ENCODE results near the gene C16orf89.
"Not testable (repeated sequence)": the region's sequence is repeated elsewhere in the genome, so short reads cannot be mapped to it uniquely, and the experiment has no call there.

C16orf89 gene

GRCh38 chr16:5084802-5085201 lies 19.0 kb upstream of the C16orf89 start:
- in situ Hi-C loops (cut with HindIII; ENCODE audit: low sequenced_read_pairs), result not testable (repeated sequence)

- in situ Hi-C loops (cut with HindIII; ENCODE audit: low sequenced_read_pairs), result not testable (repeated sequence)
Observed at GRCh38 chr16:5084099-5084731, 18.5 kb upstream of the C16orf89 start.

GRCh38 chr16:5083646-5084045 lies 17.9 kb upstream of the C16orf89 start:
- in situ Hi-C loops (cut with HindIII; ENCODE audit: low sequenced_read_pairs), result not testable (repeated sequence)

GRCh38 chr16:5080996-5081395 lies 15.2 kb upstream of the C16orf89 start:
- in situ Hi-C loops (cut with HindIII; ENCODE audit: low sequenced_read_pairs), result not testable (repeated sequence)

GRCh38 chr16:5080461-5080860 lies 14.7 kb upstream of the C16orf89 start:
- in situ Hi-C loops (cut with HindIII; ENCODE audit: low sequenced_read_pairs), result not testable (repeated sequence)

GRCh38 chr16:5078626-5079025 lies 12.9 kb upstream of the C16orf89 start:
- in situ Hi-C loops (cut with HindIII; ENCODE audit: low sequenced_read_pairs), result no loop called here

GRCh38 chr16:5077304-5077703 lies 11.5 kb upstream of the C16orf89 start:
- in situ Hi-C loops (cut with HindIII; ENCODE audit: low sequenced_read_pairs), result no loop called here

GRCh38 chr16:5075637-5076036 lies 9.9 kb upstream of the C16orf89 start:
- in situ Hi-C loops (cut with HindIII; ENCODE audit: low sequenced_read_pairs), result no loop called here

- in situ Hi-C loops (cut with HindIII; ENCODE audit: low sequenced_read_pairs), result not testable (repeated sequence)
Observed at GRCh38 chr16:5073771-5074170, 8.0 kb upstream of the C16orf89 start.

GRCh38 chr16:5073279-5073629 lies 7.5 kb upstream of the C16orf89 start:
- in situ Hi-C loops (cut with HindIII; ENCODE audit: low sequenced_read_pairs), result no loop called here

GRCh38 chr16:5072334-5073278 lies 6.8 kb upstream of the C16orf89 start:
- in situ Hi-C loops (cut with HindIII; ENCODE audit: low sequenced_read_pairs), result no loop called here

GRCh38 chr16:5071681-5072333 lies 6.1 kb upstream of the C16orf89 start, which contains the start of gene ALG1:
Gene ALG1 (plus strand): TSS chr16:5071843. CDS start chr16:5071850, 7 bp downstream.
- in situ Hi-C loops (cut with HindIII; ENCODE audit: low sequenced_read_pairs), result no loop called here

GRCh38 chr16:5071341-5071680 lies 5.6 kb upstream of the C16orf89 start:
- in situ Hi-C loops (cut with HindIII; ENCODE audit: low sequenced_read_pairs), result no loop called here

- in situ Hi-C loops (cut with HindIII; ENCODE audit: low sequenced_read_pairs), result no loop called here
Observed at GRCh38 chr16:5070431-5071186, 4.9 kb upstream of the C16orf89 start.

GRCh38 chr16:5069854-5070253 lies 4.1 kb upstream of the C16orf89 start:
- in situ Hi-C loops (cut with HindIII; ENCODE audit: low sequenced_read_pairs), result no loop called here

- in situ Hi-C loops (cut with HindIII; ENCODE audit: low sequenced_read_pairs), result no loop called here
Observed at GRCh38 chr16:5069048-5069447, 3.3 kb upstream of the C16orf89 start.

- in situ Hi-C loops (cut with HindIII; ENCODE audit: low sequenced_read_pairs), result no loop called here
Observed at GRCh38 chr16:5066511-5066910, 755 bp upstream of the C16orf89 start.

- in situ Hi-C loops (cut with HindIII; ENCODE audit: low sequenced_read_pairs), result no loop called here
Observed at GRCh38 chr16:5065326-5065725, 430 bp downstream of the C16orf89 start.

GRCh38 chr16:5064915-5065314 lies 841 bp downstream of the C16orf89 start:
- in situ Hi-C loops (cut with HindIII; ENCODE audit: low sequenced_read_pairs), result no loop called here

- in situ Hi-C loops (cut with HindIII; ENCODE audit: low sequenced_read_pairs), result no loop called here
Observed at GRCh38 chr16:5062790-5063765, 2.7 kb downstream of the C16orf89 start.

All from DLD1 (cell line).